Hepatocyte (in vitro differentiated cells): Measurements from ENCODE around the gene FBXL15. TPM values are rescaled to one million over a fixed set of nuclear protein-coding genes. Genes with fewer than 3 reads are reported as not detected.

Experiments
- DNase-seq: peaks from one replicate; pipeline ENCODE4 v3.0.0-alpha.2; 2016; ENCODE audit warnings: low spot score
- H2AFZ ChIP-seq: fragments of 200-600 bp; sonication (generic); 2 replicates; pipeline ENCODE4 v1.6.0; 2016; ENCODE audit warnings: antibody characterized with exemption, mild to moderate bottlenecking
- H3K27ac ChIP-seq: fragments of 200-600 bp; sonication (generic); 2 replicates; pipeline ENCODE4 v1.5.1; 2016; ENCODE audit warnings: mild to moderate bottlenecking
- H3K27me3 ChIP-seq: fragments of 200-600 bp; sonication (generic); 2 replicates; pipeline ENCODE4 v1.6.1; 2016
- H3K36me3 ChIP-seq: fragments of 200-600 bp; sonication (generic); replicated peaks from 2 replicates; pipeline ENCODE4 v1.5.1; 2016; ENCODE audit warnings: low read depth; ENCODE audit not compliant: insufficient read depth
- H3K4me1 ChIP-seq: fragments of 200-600 bp; sonication (generic); 2 replicates; pipeline ENCODE4 v1.5.1; 2016; ENCODE audit warnings: mild to moderate bottlenecking, moderate library complexity; ENCODE audit not compliant: insufficient read depth
- H3K4me2 ChIP-seq: fragments of 200-600 bp; sonication (generic); 2 replicates; pipeline ENCODE4 v1.6.0; 2016
- H3K4me3 ChIP-seq: fragments of 200-600 bp; sonication (generic); 2 replicates; pipeline ENCODE4 v1.5.1; 2016; ENCODE audit warnings: mild to moderate bottlenecking
- H3K79me2 ChIP-seq: fragments of 200-600 bp; sonication (generic); 2 replicates; pipeline ENCODE4 v1.6.0; 2017; ENCODE audit warnings: mild to moderate bottlenecking
- H3K9me2 ChIP-seq: fragments of 200-600 bp; sonication (generic); replicated peaks from 2 replicates; pipeline ENCODE4 v1.6.0; 2017; ENCODE audit warnings: mild to moderate bottlenecking; ENCODE audit not compliant: insufficient read depth
- H3K9me3 ChIP-seq: fragments of 200-600 bp; sonication (generic); 2 replicates; pipeline ENCODE4 v1.5.1; 2016; ENCODE audit warnings: low read depth, mild to moderate bottlenecking
- H4K20me1 ChIP-seq: fragments of 200-600 bp; sonication (generic); 2 replicates; pipeline ENCODE4 v1.6.0; 2016; ENCODE audit warnings: mild to moderate bottlenecking; ENCODE audit not compliant: insufficient read depth, poor library complexity, severe bottlenecking
- CTCF ChIP-seq: fragments of 200-600 bp; sonication (generic); IDR thresholded peaks from 2 replicates; pipeline ENCODE4 v1.5.1; 2016; ENCODE audit warnings: antibody characterized with exemption, mild to moderate bottlenecking; ENCODE audit not compliant: poor library complexity
- EZH2 ChIP-seq: fragments of 200-600 bp; sonication (generic); IDR thresholded peaks from 2 replicates; pipeline ENCODE4 v1.6.1; 2016; ENCODE audit warnings: antibody characterized with exemption, mild to moderate bottlenecking, borderline replicate concordance
- EZH2phosphoT487 ChIP-seq: fragments of 200-600 bp; sonication (generic); IDR thresholded peaks from one replicate; pipeline ENCODE4 v1.6.1; 2018; ENCODE audit warnings: antibody characterized with exemption, mild to moderate bottlenecking, low read depth, moderate library complexity; ENCODE audit not compliant: unreplicated experiment, severe bottlenecking
- WGBS: methylation state at CpG from one replicate; pipeline ENCODE4 v1.1.6; 2016; ENCODE audit warnings: low lambda C conversion rate; ENCODE audit errors: missing lambda C conversion rate; 5-methylcytosine and 5-hydroxymethylcytosine counted together
- polyA plus RNA-seq: library from polyadenylated mRNA; unstranded; fragments of >200 nt; fragmentation: Nextera tagmentation; extraction: Ambion mirVana; gene quantifications from 2 replicates; pipeline ENCODE4 v1.2.1, GENCODE V29; 2016
- total RNA-seq: library from RNA; depleted of rRNA; stranded (reverse); fragments of >200 nt; gene quantifications from 2 replicates; pipeline ENCODE4 v1.2.3, GENCODE V29; 2014

The FBXL15 gene
- total and polyA plus RNA-seq, 2 experiments from 2014 or later = 16.3 to 42.3 TPM

- peak overlapping the region; percentile 91 for H3K4me3 ChIP-seq
- no peaks in the 10 kb centered on the region for H3K9me2 ChIP-seq
- no peaks in the 10 kb centered on the region for H4K20me1 ChIP-seq
- no peaks in the 10 kb centered on the region for H3K36me3 ChIP-seq
- DNase-seq = no peak
- no peaks in the 10 kb centered on the region for H3K27me3 ChIP-seq
- H2AFZ ChIP-seq = no peak overlapping the region
- whole genome bisulfite sequencing = 67% methylated on average over 4 of the region's 4 CpGs
- H3K4me1 ChIP-seq = peaks cover 18% of the 10 kb centered on the region
- peak overlapping the region; percentile 97 for H3K27ac ChIP-seq
- TF ChIP-seq EZH2 = no peak
- no peak for TF ChIP-seq CTCF
- no peak for TF ChIP-seq EZH2phosphoT487
- peaks cover 11% of the 10 kb centered on the region for H3K79me2 ChIP-seq
- no peaks in the 10 kb centered on the region for H3K9me3 ChIP-seq
- peak overlapping the region; percentile 98 for H3K4me2 ChIP-seq
Measured at GRCh38 chr10:102396317-102396650, 24.4 kb upstream of the FBXL15 start.

GRCh38 chr10:102396730-102397151, 23.9 kb upstream of the FBXL15 start:
- Histone ChIP-seq H3K4me2 (peak overlapping the region; percentile 98), H3K4me3 (no peak overlapping the region), H3K9me3 (no peaks in the 10 kb centered on the region), H4K20me1 (no peaks in the 10 kb centered on the region), H3K4me1 (peaks cover 22% of the 10 kb centered on the region), H3K36me3 (no peaks in the 10 kb centered on the region), H3K79me2 (peaks cover 11% of the 10 kb centered on the region), H3K27me3 (no peaks in the 10 kb centered on the region), H2AFZ (no peak overlapping the region), H3K9me2 (no peaks in the 10 kb centered on the region), H3K27ac (no peak overlapping the region)
- 94% methylated on average over 12 of the region's 12 CpGs for WGBS
- TF ChIP-seq EZH2phosphoT487 = no peak
- no peak for TF ChIP-seq CTCF
- no peak for TF ChIP-seq EZH2
- DNase-seq = no peak

GRCh38 chr10:102397222-102398171, 23.1 kb upstream of the FBXL15 start:
- DNase-seq = no peak
- H3K27me3 ChIP-seq = no peaks in the 10 kb centered on the region
- no peak overlapping the region for H3K4me3 ChIP-seq
- peaks cover 22% of the 10 kb centered on the region for H3K4me1 ChIP-seq
- H3K9me2 ChIP-seq = no peaks in the 10 kb centered on the region
- H2AFZ ChIP-seq = no peak overlapping the region
- no peak overlapping the region for H3K27ac ChIP-seq
- no peaks in the 10 kb centered on the region for H3K36me3 ChIP-seq
- TF ChIP-seq EZH2 (no peak), CTCF (no peak), EZH2phosphoT487 (no peak)
- 95% methylated on average over 13 of the region's 14 CpGs for WGBS
- H3K4me2 ChIP-seq = no peak overlapping the region
- H3K9me3 ChIP-seq = no peaks in the 10 kb centered on the region
- no peaks in the 10 kb centered on the region for H4K20me1 ChIP-seq
- peaks cover 11% of the 10 kb centered on the region for H3K79me2 ChIP-seq
